IMR-90 (cell line): ENCODE measurements around the gene DPF3. TPM values are rescaled to one million over a fixed set of nuclear protein-coding genes. Genes with fewer than 3 reads are reported as not detected.

Experiments
- ATAC-seq: fragments of 200-7000 bp; cut with Tn5 transposase; 2 replicates; pipeline ENCODE4 v1.9.1; 2020; ENCODE audit warnings: low read depth, mild to moderate bottlenecking, moderate library complexity
- BruUV-seq: library from RNA; stranded (reverse); fragments of 400-500 nt; replicated peaks from 2 replicates; lab custom pipeline; 2021; lab: Mats Ljungman, UMichigan
- CTCF ChIA-PET: fragments of 300-600 bp; formaldehyde crosslinking; extraction: SDS; loops from one replicate; lab custom pipeline; 2021; ENCODE audit warnings: antibody characterized with exemption; lab: Yijun Ruan, JAX
- POLR2A ChIA-PET: fragments of 300-600 bp; sonication (Branson Sonifier 250); formaldehyde crosslinking; loops from one replicate; lab custom pipeline; 2022; ENCODE audit warnings: antibody characterized with exemption; ENCODE audit not compliant: unreplicated experiment; lab: Charles Lee
- DNase-seq: peaks from one replicate; pipeline ENCODE4 v3.0.0; 2013
- H2AFZ ChIP-seq: replicated peaks from 2 replicates; pipeline ENCODE3; 2013; ENCODE audit warnings: low read length, mild to moderate bottlenecking; ENCODE audit not compliant: poor library complexity
- H2AK5ac ChIP-seq: 2 replicates; pipeline ENCODE4 v1.6.1; 2013; ENCODE audit warnings: low read depth, low read length, inconsistent platforms
- H2AK9ac ChIP-seq: replicated peaks from 2 replicates; pipeline ENCODE3; 2013; ENCODE audit warnings: mild to moderate bottlenecking, low read depth, low read length, moderate library complexity; ENCODE audit not compliant: poor library complexity
- H2BK120ac ChIP-seq: 2 replicates; pipeline ENCODE4 v1.6.1; 2013; ENCODE audit warnings: low read depth, low read length, inconsistent platforms
- H2BK15ac ChIP-seq: 3 replicates; pipeline ENCODE4 v1.6.1; 2013; ENCODE audit warnings: low read depth, low read length, inconsistent platforms
- H2BK20ac ChIP-seq: 2 replicates; pipeline ENCODE4 v1.6.1; 2013; ENCODE audit warnings: low read depth, mild to moderate bottlenecking, inconsistent platforms, low read length, moderate library complexity
- H2BK5ac ChIP-seq: 2 replicates; pipeline ENCODE4 v1.6.1; 2013; ENCODE audit warnings: mild to moderate bottlenecking, low read depth, low read length, inconsistent platforms; ENCODE audit not compliant: poor library complexity, severe bottlenecking
- H3K14ac ChIP-seq: replicated peaks from 2 replicates; pipeline ENCODE4 v1.6.1; 2013; ENCODE audit warnings: low read depth, low read length, inconsistent platforms
- H3K18ac ChIP-seq: 2 replicates; pipeline ENCODE4 v1.6.1; 2013; ENCODE audit warnings: low read depth, low read length, control low read depth
- H3K23ac ChIP-seq: 2 replicates; pipeline ENCODE4 v1.6.1; 2013; ENCODE audit warnings: low read depth, low read length, inconsistent platforms
- H3K27ac ChIP-seq: 2 replicates; pipeline ENCODE4 v1.5.1; 2013; ENCODE audit warnings: mild to moderate bottlenecking, control low read depth, low read length; ENCODE audit not compliant: insufficient read depth
- H3K27me3 ChIP-seq: 2 replicates; pipeline ENCODE4 v1.6.1; 2013; ENCODE audit warnings: low read length; ENCODE audit not compliant: control insufficient read depth, insufficient read depth
- H3K36me3 ChIP-seq: 2 replicates; pipeline ENCODE4 v1.6.1; 2013; ENCODE audit warnings: low read length, mixed read lengths; ENCODE audit not compliant: control insufficient read depth, insufficient read depth
- H3K4ac ChIP-seq: 2 replicates; pipeline ENCODE4 v1.6.1; 2013; ENCODE audit warnings: low read depth, low read length, inconsistent platforms
- H3K4me1 ChIP-seq: 2 replicates; pipeline ENCODE4 v1.6.1; 2013; ENCODE audit warnings: low read length, mixed read lengths; ENCODE audit not compliant: control insufficient read depth, insufficient read depth
- H3K4me2 ChIP-seq: 2 replicates; pipeline ENCODE4 v1.6.1; 2013; ENCODE audit warnings: low read depth, mild to moderate bottlenecking, control low read depth, low read length, moderate library complexity
- H3K4me3 ChIP-seq: 2 replicates; pipeline ENCODE4 v1.5.1; 2013; ENCODE audit warnings: low read depth, mild to moderate bottlenecking, control low read depth, low read length, moderate library complexity; ENCODE audit not compliant: insufficient read depth
- H3K56ac ChIP-seq: 2 replicates; pipeline ENCODE4 v1.6.1; 2013; ENCODE audit warnings: low read length, inconsistent platforms; ENCODE audit not compliant: insufficient read depth; ENCODE audit errors: extremely low read depth
- H3K79me1 ChIP-seq, 2 experiments: 2 replicates each; pipeline ENCODE4 v1.6.1; 2013; ENCODE audit warnings: low read length in 2 of 2, inconsistent platforms in 1 of 2, low read depth in 1 of 2
- H3K9ac ChIP-seq: 2 replicates; pipeline ENCODE4 v1.6.1; 2013; ENCODE audit warnings: low read depth, low read length, control low read depth
- H3K9me1 ChIP-seq: 2 replicates; pipeline ENCODE4 v1.6.1; 2013; ENCODE audit warnings: low read length, inconsistent platforms; ENCODE audit not compliant: insufficient read depth
- H3K9me3 ChIP-seq: 2 replicates; pipeline ENCODE4 v1.6.1; 2013; ENCODE audit warnings: low read length; ENCODE audit not compliant: control insufficient read depth, insufficient read depth
- H4K20me1 ChIP-seq: 2 replicates; pipeline ENCODE4 v1.6.1; 2013; ENCODE audit warnings: low read length, inconsistent platforms; ENCODE audit not compliant: insufficient read depth
- H4K5ac ChIP-seq: 2 replicates; pipeline ENCODE4 v1.6.1; 2013; ENCODE audit warnings: mild to moderate bottlenecking, low read depth, low read length, control low read depth
- H4K8ac ChIP-seq, 2 experiments: 2 replicates each; pipeline ENCODE4 v1.6.1; 2013; ENCODE audit warnings: low read depth in 2 of 2, low read length in 2 of 2, control low read depth in 1 of 2, inconsistent platforms in 1 of 2
- H4K91ac ChIP-seq: 2 replicates; pipeline ENCODE4 v1.6.1; 2013; ENCODE audit warnings: low read depth, low read length, inconsistent platforms; ENCODE audit not compliant: insufficient read depth
- BHLHE40 ChIP-seq: fragments of 150-350 bp; IDR thresholded peaks from 2 replicates; pipeline ENCODE4 v1.6.1; 2016; ENCODE audit warnings: mild to moderate bottlenecking, low read depth, low read length
- CEBPB ChIP-seq: IDR thresholded peaks from 2 replicates; pipeline ENCODE4 v1.6.1; 2012; ENCODE audit warnings: low read depth, low read length, improper control_type of control experiment
- FOS ChIP-seq: fragments of 150-350 bp; IDR thresholded peaks from 2 replicates; pipeline ENCODE4 v1.6.1; 2016; ENCODE audit warnings: low read depth, low read length
- MAFK ChIP-seq: IDR thresholded peaks from 2 replicates; pipeline ENCODE4 v1.6.1; 2012; ENCODE audit warnings: low read depth, low read length, improper control_type of control experiment
- MAZ ChIP-seq: IDR thresholded peaks from 2 replicates; pipeline ENCODE4 v1.6.1; 2012; ENCODE audit warnings: low read depth, mild to moderate bottlenecking, low read length, improper control_type of control experiment, moderate library complexity, borderline replicate concordance
- MXI1 ChIP-seq: IDR thresholded peaks from 2 replicates; pipeline ENCODE4 v1.6.1; 2012; ENCODE audit warnings: low read depth, mild to moderate bottlenecking, low read length, moderate library complexity, borderline replicate concordance
- NFE2L2 ChIP-seq: fragments of 150-350 bp; IDR thresholded peaks from 2 replicates; pipeline ENCODE4 v1.6.1; 2016; ENCODE audit warnings: low read depth, mild to moderate bottlenecking, low read length
- POLR2A ChIP-seq: IDR thresholded peaks from 2 replicates; pipeline ENCODE4 v1.6.1; 2012; ENCODE audit warnings: mild to moderate bottlenecking, low read depth, low read length
- RAD21 ChIP-seq: IDR thresholded peaks from 2 replicates; pipeline ENCODE4 v1.6.1; 2012; ENCODE audit warnings: low read length, improper control_type of control experiment
- RCOR1 ChIP-seq: IDR thresholded peaks from 2 replicates; pipeline ENCODE4 v1.6.1; 2012; ENCODE audit warnings: mild to moderate bottlenecking, low read length, improper control_type of control experiment; ENCODE audit not compliant: insufficient replicate concordance
- SMC3 ChIP-seq: fragments of 150-350 bp; IDR thresholded peaks from 2 replicates; pipeline ENCODE4 v1.6.1; 2016; ENCODE audit warnings: low read depth, mild to moderate bottlenecking, antibody characterized with exemption, low read length, moderate library complexity
- USF2 ChIP-seq: fragments of 150-350 bp; IDR thresholded peaks from 2 replicates; pipeline ENCODE4 v1.6.1; 2017; ENCODE audit warnings: mild to moderate bottlenecking, antibody characterized with exemption, low read length, low read depth
- WGBS, 2 experiments: methylation state at CpG; one replicate each; pipeline versions ENCODE4 v1.1.5 to v1.1.7; 2013; ENCODE audit warnings: missing lambda C conversion rate in 2 of 2; ENCODE audit not compliant: insufficient read length in 1 of 2; ENCODE audit errors: extremely low coverage in 2 of 2; 5-methylcytosine and 5-hydroxymethylcytosine counted together
- dilution Hi-C: fragments of 300-500 bp; cut with HindIII; formaldehyde crosslinking; loops from one replicate; pipeline ENCODE4 v1.14.3; 2018; ENCODE audit warnings: low sequenced_read_pairs; ENCODE audit not compliant: unreplicated experiment
- in situ Hi-C: fragments of 300-500 bp; cut with MboI; formaldehyde crosslinking; loops from 3 replicates; pipeline ENCODE4 v1.14.3; 2019; ENCODE audit warnings: low sequenced_read_pairs, inconsistent platforms, mixed read lengths
- intact Hi-C: fragments of 100-400 bp; cut with micrococcal nuclease; formaldehyde crosslinking; loops from 2 replicates; pipeline ENCODE4 v1.10.0; 2022
- polyA plus RNA-seq, 3 experiments: library from polyadenylated mRNA; depleted of rRNA; stranded (reverse); fragments of >200 nt; gene quantifications; 2 replicates each; pipeline ENCODE4 v1.2.3, GENCODE V29; 2012; ENCODE audit warnings: low replicate concordance in 1 of 3
- total RNA-seq: library from RNA; depleted of rRNA; stranded (reverse); fragments of >200 nt; gene quantifications from 2 replicates; pipeline ENCODE4 v1.2.3, GENCODE V29; 2012
- TF ChIP-seq, protein P1 (sequence below): fragments of 150-350 bp; IDR thresholded peaks from 2 replicates; pipeline ENCODE4 v1.6.1; 2016; ENCODE audit warnings: low read depth, mild to moderate bottlenecking, low read length, moderate library complexity, borderline replicate concordance
- TF ChIP-seq, protein P2 (sequence below): conservative IDR thresholded peaks from 2 replicates; pipeline ENCODE4 v1.5.1; 2012; ENCODE audit warnings: mild to moderate bottlenecking, low read depth, low read length, improper control_type of control experiment

Gene DPF3
- total and polyA plus RNA-seq, 2 of the 4 experiments (the other 2 are of a cell fraction), result 30.5 to 32.8 TPM

- TF ChIP-seq RCOR1, result peak; percentile 88
These were observed 228.6 kb downstream of the DPF3 start (continued) for GRCh38 chr14:72665259-72665658.

DNA sequence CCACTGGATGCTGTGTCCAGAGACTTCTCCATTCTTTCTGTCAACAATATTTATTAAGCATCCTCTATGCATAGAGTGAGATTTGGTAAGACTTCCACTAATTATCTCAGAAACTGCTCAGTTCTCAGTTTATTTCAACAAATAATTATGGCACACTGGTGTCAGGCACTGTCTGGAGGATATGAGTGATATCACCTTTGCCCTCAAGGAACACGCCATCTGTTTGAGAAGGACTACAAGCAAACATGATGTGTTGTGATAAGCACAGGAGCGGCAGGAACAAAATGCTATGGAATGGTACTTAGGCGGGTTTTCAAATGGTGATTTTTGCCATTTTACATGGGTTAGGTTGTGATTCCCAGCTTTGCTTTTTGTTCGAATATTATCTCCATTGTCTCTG is 229.2 kb downstream of the DPF3 start:
- H4K8ac ChIP-seq, result peak overlapping the region; percentile 98 to 99
- dilution Hi-C loops (no loop called here), intact Hi-C loops (loop anchor here (1.0 to 5.0 kb wide), 4 partner anchors 56 to 243 kb away; no protein-coding TSS in a partner anchor), in situ Hi-C loops (no loop called here)
- H2AK5ac ChIP-seq, result peak overlapping the region; percentile 100
- H3K4ac ChIP-seq, result peak overlapping the region; percentile 99
- BruUV-seq, result no TSS peak
- peak overlapping the region; percentile 91 for H3K23ac ChIP-seq
- ChIA-PET POLR2A (interaction anchor here (0.9 to 1.3 kb wide), 3 partner anchors 12 to 56 kb away, joined by 3 to 4 read pairs (median 4); no protein-coding TSS in a partner anchor), CTCF (interaction anchor here (0.7 kb wide), 1 partner anchor 150 kb away, joined by 4 read pairs; no protein-coding TSS in a partner anchor)
- no peaks in the 10 kb centered on the region for H3K9me3 ChIP-seq
- H4K5ac ChIP-seq, result peak overlapping the region; percentile 98
- DNase-seq (no peak), ATAC-seq (no peak)
- H3K18ac ChIP-seq, result peak overlapping the region; percentile 98
- H2AK9ac ChIP-seq, result peak overlapping the region; percentile 56
- H3K9ac ChIP-seq, result peak overlapping the region; percentile 22; the same call in 1 of the 2 replicates
- peak overlapping the region; percentile 100 for H4K91ac ChIP-seq
- H2BK20ac ChIP-seq, result peak overlapping the region; percentile 98
- peaks cover 21% of the 10 kb centered on the region for H3K9me1 ChIP-seq
- H2BK15ac ChIP-seq, result peak overlapping the region; percentile 100
- H2BK120ac ChIP-seq, result peak overlapping the region; percentile 99
- H3K4me1 ChIP-seq, result peaks cover 23% of the 10 kb centered on the region
- peak overlapping the region; percentile 99 for H3K27ac ChIP-seq
- H3K4me3 ChIP-seq, result no peak overlapping the region
- peaks cover 8% of the 10 kb centered on the region for H3K36me3 ChIP-seq
- H3K14ac ChIP-seq, result peak overlapping the region; percentile 98
- peaks cover 17 to 27% of the 10 kb centered on the region in 2 experiments for H3K79me1 ChIP-seq
- 80% methylated on average over 1 of the region's 4 CpGs; no CpG with 5 or more reads in 1 of the 2 experiments for WGBS, 2 experiments
- H2BK5ac ChIP-seq, result peak overlapping the region; percentile 100
- H2AFZ ChIP-seq, result no peak overlapping the region
- H3K4me2 ChIP-seq, result no peak overlapping the region
- H3K27me3 ChIP-seq, result no peaks in the 10 kb centered on the region
- H4K20me1 ChIP-seq, result no peaks in the 10 kb centered on the region
- peak overlapping the region; percentile 74 for H3K56ac ChIP-seq
- TF ChIP-seq NFE2L2 (no peak), MXI1 (no peak), POLR2A (no peak), USF2 (no peak), MAZ (no peak), BHLHE40 (no peak), MAFK (no peak), SMC3 (no peak), CEBPB (no peak), RAD21 (no peak), FOS (no peak)
- TF ChIP-seq, protein P1, sequence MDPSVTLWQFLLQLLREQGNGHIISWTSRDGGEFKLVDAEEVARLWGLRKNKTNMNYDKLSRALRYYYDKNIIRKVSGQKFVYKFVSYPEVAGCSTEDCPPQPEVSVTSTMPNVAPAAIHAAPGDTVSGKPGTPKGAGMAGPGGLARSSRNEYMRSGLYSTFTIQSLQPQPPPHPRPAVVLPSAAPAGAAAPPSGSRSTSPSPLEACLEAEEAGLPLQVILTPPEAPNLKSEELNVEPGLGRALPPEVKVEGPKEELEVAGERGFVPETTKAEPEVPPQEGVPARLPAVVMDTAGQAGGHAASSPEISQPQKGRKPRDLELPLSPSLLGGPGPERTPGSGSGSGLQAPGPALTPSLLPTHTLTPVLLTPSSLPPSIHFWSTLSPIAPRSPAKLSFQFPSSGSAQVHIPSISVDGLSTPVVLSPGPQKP, result no peak
- TF ChIP-seq, protein P2, sequence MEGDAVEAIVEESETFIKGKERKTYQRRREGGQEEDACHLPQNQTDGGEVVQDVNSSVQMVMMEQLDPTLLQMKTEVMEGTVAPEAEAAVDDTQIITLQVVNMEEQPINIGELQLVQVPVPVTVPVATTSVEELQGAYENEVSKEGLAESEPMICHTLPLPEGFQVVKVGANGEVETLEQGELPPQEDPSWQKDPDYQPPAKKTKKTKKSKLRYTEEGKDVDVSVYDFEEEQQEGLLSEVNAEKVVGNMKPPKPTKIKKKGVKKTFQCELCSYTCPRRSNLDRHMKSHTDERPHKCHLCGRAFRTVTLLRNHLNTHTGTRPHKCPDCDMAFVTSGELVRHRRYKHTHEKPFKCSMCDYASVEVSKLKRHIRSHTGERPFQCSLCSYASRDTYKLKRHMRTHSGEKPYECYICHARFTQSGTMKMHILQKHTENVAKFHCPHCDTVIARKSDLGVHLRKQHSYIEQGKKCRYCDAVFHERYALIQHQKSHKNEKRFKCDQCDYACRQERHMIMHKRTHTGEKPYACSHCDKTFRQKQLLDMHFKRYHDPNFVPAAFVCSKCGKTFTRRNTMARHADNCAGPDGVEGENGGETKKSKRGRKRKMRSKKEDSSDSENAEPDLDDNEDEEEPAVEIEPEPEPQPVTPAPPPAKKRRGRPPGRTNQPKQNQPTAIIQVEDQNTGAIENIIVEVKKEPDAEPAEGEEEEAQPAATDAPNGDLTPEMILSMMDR, result no peak
